Lower leg skin (tissue), 4 donors: ENCODE data around the gene PTH2R. TPM values are rescaled to one million over a fixed set of nuclear protein-coding genes. Genes with fewer than 3 reads are reported as not detected.
"Not testable (repeated sequence)": the region's sequence is repeated elsewhere in the genome, so short reads cannot be mapped to it uniquely, and the experiment has no call there.

Experiments
- DNase-seq, 2 donors: peaks; one replicate each; pipeline ENCODE4 v3.0.0-alpha.2; 2019; ENCODE audit warnings: low spot score in 2 of 2
- H3K4me3 ChIP-seq: fragments of 200-600 bp; sonication (generic); 2 replicates; pipeline ENCODE4 v1.5.1; 2017; ENCODE audit warnings: mild to moderate bottlenecking, low read depth; ENCODE audit not compliant: poor library complexity, severe bottlenecking
- CTCF ChIP-seq, 3 donors: fragments of 450-650 bp; IDR thresholded peaks; one replicate each; pipeline ENCODE4 v1.5.1; 2016; ENCODE audit warnings: antibody characterized with exemption in 3 of 3, mild to moderate bottlenecking in 3 of 3, moderate library complexity in 2 of 3
- POLR2A ChIP-seq, 2 donors: fragments of 450-650 bp; IDR thresholded peaks; one replicate each; pipeline ENCODE4 v1.6.1; 2016 to 2017; ENCODE audit warnings: antibody characterized with exemption in 2 of 2, mild to moderate bottlenecking in 1 of 2, moderate library complexity in 1 of 2
- WGBS, 2 donors: methylation state at CpG; one replicate each; pipeline ENCODE4 v1.1.5; 2018; 5-methylcytosine and 5-hydroxymethylcytosine counted together
- intact Hi-C: fragments of 100-400 bp; cut with DNase I; formaldehyde crosslinking; loops from one replicate; pipeline ENCODE4 v1.15.0; 2023; ENCODE audit warnings: low total_unique reads
- total RNA-seq, 4 donors: library from RNA; depleted of rRNA; stranded (reverse); fragments of >200 nt; gene quantifications; one replicate each; pipeline ENCODE4 v1.1.0, GENCODE V29; 2016

The PTH2R gene
- total RNA-seq, 4 donors from 2014 or later, result 0.25 to 0.29 TPM; not detected in 2

DNA sequence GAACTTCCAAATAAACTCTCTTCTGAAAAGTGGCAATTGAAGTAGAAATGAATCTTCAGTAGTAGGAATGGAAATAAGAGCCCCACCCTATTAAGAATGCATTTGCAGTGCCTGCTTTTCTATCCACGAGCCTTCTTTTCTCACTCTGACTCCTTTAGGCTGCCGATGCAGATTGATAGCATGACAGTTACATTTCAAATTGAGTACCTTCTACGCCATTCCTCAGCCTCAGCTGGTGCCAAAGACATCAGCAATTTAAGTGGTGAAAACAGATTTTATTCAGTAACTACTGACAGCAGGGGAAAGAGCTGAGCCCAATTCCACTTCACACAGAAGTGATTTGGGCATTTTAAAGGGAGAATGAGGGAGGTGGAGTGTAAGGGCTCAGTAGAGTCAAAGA, 85.5 kb downstream of the PTH2R start:
- no peak for TF ChIP-seq POLR2A (IDR thresholded peaks at IDR 0.05)
- TF ChIP-seq CTCF (IDR thresholded peaks at IDR 0.05), result no peak
- no peak for DNase-seq
- H3K4me3 ChIP-seq, result no peak overlapping the region
- 67 to 76% methylated on average over 3 of the region's 3 CpGs for WGBS, 2 donors
- intact Hi-C loops, result no loop called here

GRCh38 chr2:208493186-208493585, 86.6 kb downstream of the PTH2R start:
- H3K4me3 ChIP-seq, result no peak overlapping the region
- TF ChIP-seq POLR2A (IDR thresholded peaks at IDR 0.05) (no peak), CTCF (IDR thresholded peaks at IDR 0.05) (no peak)
- WGBS, 2 donors, result 90 to 92% methylated on average over 11 to 12 of the region's 12 CpGs
- DNase-seq, result no peak
- intact Hi-C loops, result no loop called here

- 52 to 62% methylated on average over 2 of the region's 2 CpGs for WGBS, 2 donors
- intact Hi-C loops, result no loop called here
- DNase-seq, result no peak
- TF ChIP-seq POLR2A (IDR thresholded peaks at IDR 0.05), result no peak
- H3K4me3 ChIP-seq, result no peak overlapping the region
Measured at GRCh38 chr2:208496129-208496528, 89.5 kb downstream of the PTH2R start.

DNA sequence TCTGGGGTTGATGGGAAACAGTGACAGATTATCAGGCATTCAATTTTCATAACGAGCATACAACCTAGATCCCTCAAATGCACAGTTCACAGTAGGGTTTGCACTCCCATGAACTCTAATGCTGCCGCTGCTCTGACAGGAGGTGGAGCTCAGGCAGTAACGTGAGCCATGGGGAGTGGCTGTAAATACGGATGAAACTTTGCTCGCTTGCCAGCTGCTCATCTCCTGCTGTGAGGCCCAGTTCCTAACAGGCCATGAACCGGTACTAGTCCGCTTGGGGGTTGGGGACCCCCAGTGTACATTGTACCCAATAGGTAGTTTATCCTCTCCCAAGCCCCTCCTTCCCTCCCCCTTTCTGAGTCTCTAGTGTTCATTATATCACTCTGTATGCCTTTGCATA, 94.6 kb downstream of the PTH2R start:
- no peak for TF ChIP-seq POLR2A (IDR thresholded peaks at IDR 0.05)
- 16 to 26% methylated on average over 7 of the region's 7 CpGs for WGBS, 2 donors
- no peak for DNase-seq
- no peak overlapping the region for H3K4me3 ChIP-seq
- intact Hi-C loops, result no loop called here

DNA sequence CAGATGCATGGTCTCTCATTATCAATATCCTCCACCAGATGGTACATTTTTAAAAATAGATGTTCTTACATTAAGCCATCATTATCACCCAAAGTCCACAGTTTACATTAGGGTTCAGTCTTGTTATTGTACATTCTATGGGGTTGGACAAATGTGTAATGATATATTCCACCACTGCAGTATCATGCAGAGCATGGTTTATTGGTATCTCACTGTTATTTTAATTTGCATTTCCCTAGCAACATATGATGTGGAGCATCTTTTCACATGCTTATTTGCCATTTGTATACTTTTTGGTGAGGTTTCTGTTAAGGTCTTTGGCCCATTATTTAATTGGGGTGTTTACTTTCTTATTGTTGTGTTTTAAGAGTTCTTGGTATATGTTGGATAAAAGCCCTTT, 95.7 kb downstream of the PTH2R start:
- TF ChIP-seq CTCF (IDR thresholded peaks at IDR 0.05), result no peak
- TF ChIP-seq POLR2A (IDR thresholded peaks at IDR 0.05), result no peak
- intact Hi-C loops, result no loop called here
- no peak for DNase-seq
- H3K4me3 ChIP-seq, result no peak overlapping the region

- WGBS, 2 donors, result 89 to 98% methylated on average over 3 of the region's 3 CpGs
- DNase-seq, intact Hi-C loops, H3K4me3 ChIP-seq: not testable (repeated sequence)
Measured at GRCh38 chr2:208505365-208505764, 98.8 kb downstream of the PTH2R start.

- H3K4me3 ChIP-seq, result no peak overlapping the region
- intact Hi-C loops, result no loop called here
- no peak for DNase-seq
- TF ChIP-seq CTCF (IDR thresholded peaks at IDR 0.05), result no peak
- TF ChIP-seq POLR2A (IDR thresholded peaks at IDR 0.05), result no peak
Measured at GRCh38 chr2:208509586-208509985, 103.0 kb downstream of the PTH2R start.
